HG03025 (cell line): Measurements from ENCODE around the gene KCND2.
"Not testable (repeated sequence)": the region's sequence is repeated elsewhere in the genome, so short reads cannot be mapped to it uniquely, and the experiment has no call there.

Experiments
- ATAC-seq: cut with Tn5 transposase; IDR thresholded peaks from one replicate; pipeline ENCODE4 v1.9.1; 2021; ENCODE audit warnings: mild to moderate bottlenecking, moderate library complexity; ENCODE audit not compliant: unreplicated experiment, low FRiP score

Gene KCND2

DNA sequence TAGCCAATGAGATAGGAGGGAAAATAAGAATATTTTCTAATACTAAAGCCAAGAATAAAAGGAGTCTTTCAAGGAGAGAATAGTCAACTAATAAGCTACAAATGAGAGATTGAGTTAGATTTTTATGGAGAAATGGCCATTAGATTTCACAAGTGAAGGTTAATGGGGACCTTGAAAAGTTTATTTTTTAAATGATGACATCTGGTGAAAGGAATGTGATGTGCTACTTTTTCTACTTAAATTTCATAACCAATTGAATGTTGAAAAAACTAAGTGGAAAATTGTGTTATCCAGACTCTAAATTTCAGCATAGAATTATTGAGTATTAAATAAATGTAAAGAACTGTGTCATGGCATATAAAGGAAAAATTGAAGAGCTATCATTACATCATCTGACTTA, 459.3 kb downstream of the KCND2 start:
- no peak for ATAC-seq

DNA sequence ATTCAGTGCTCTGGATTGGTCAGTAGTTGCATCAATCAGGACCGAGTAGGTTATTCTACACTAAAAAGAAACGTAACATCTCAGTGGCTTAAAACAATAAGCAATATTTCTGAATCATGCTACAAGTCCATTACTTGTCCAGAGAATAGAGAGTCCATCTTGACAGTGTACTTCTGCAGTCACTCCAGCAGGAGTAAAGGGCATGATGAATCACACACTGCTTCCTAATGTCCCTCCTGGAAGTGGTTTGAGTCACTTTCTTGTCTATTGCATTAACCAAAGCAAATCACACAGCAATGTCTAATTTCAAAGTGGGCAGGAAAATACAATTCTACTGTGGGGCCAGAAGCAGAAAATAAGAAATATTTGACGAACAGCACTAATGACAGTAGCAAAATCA, 460.2 kb downstream of the KCND2 start:
- no peak for ATAC-seq

DNA sequence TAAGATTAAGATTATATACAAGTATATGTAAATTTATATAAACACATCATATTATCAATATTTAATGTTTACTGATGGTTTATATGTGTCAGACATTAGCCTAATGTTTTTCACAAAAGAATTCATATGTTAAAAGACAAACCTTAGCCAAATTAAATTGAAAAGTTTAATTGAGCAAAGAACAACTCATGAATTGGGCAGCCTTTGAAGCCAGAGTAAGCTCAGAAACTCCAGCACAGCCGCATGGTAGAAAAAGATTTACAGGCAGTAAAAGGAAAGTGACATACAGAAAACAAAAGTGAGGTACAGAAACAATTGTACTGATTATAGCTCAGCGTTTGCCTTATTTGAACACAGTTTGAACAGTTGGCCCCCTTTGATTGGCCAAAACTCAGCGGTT, 460.9 kb downstream of the KCND2 start:
- ATAC-seq: no peak

DNA sequence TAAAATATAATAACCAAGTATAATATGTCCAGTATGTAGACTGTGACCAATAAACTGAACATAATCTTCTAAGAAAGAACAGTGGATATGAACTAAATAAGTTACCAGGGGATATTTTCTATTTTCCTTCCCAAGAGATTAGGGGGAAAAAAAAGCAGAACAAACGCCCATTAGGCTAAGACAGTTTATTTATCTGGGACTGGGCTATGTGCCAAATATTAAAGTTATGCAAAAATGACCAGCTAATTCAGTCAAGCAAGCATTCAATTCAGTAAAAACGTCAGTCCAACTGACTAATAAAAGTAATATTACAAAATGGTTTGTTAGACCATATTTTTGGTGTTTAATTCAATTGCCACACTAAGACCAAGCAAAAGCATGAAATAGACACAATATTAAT, 462.8 kb downstream of the KCND2 start:
- no peak for ATAC-seq

- ATAC-seq: no peak
Observed at GRCh38 chr7:120738816-120739215, 465.8 kb downstream of the KCND2 start.

DNA sequence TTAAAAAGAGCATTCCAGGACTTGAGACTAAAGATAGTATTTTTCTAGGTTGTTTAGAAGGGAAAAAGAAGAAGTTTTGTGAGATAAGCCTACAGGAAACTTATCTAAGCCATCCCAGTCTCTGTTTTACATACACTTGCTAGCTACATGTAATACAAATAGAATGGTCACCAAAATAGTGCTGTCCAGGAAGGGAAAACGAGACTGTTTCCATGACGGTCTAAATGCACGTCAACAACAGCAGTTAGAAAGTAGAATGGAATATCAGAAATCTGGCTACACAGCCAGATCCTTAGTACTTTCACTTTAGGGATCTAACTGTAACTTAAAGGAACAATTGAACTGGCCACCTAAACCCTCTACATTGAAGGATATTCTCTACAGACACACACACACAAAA, 467.4 kb downstream of the KCND2 start:
- ATAC-seq: no peak

GRCh38 chr7:120741371-120742042, 468.5 kb downstream of the KCND2 start:
- no peak for ATAC-seq

- no peak for ATAC-seq
Observed at GRCh38 chr7:120742372-120742771, 469.4 kb downstream of the KCND2 start.

DNA sequence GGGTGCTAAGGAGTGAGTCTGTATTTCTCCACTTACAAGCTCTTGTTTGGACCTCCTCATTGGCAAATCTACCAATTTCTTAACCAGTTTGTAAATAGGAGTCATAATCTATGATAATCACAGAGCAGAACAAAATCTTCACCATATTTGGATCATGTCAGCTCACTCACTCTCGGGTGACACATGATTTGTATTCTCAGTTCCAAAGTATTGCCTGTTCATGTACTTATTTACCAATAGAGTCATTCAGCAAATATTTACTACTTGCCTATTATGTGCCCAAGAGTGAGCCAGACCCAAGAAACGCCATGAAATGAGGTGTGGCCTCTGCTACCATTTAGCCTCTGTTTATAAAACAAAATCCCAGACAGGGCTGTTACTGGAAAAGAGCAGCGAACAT, 470.2 kb downstream of the KCND2 start:
- no peak for ATAC-seq

- peak; percentile 62 for ATAC-seq
Observed at GRCh38 chr7:120760050-120760449, 487.1 kb downstream of the KCND2 start.

DNA sequence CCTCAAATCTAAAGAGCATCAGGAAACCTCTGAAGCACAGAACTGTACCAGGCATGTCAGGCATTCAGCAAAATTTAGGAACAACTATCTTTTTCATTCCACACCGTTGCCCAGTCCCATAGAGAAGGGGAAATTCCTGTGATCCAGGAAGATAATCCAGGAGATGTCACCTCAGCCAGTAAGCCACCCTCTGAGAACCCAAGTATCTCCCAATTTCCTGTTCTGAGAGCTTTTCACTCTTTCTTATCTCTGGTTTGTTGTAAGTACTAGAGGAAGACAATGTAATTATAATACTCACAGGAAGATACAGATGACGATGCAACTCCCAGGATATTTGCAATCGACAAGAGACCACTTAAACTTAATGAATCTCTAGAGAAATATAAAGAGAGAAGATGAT, 487.9 kb downstream of the KCND2 start:
- ATAC-seq: no peak

DNA sequence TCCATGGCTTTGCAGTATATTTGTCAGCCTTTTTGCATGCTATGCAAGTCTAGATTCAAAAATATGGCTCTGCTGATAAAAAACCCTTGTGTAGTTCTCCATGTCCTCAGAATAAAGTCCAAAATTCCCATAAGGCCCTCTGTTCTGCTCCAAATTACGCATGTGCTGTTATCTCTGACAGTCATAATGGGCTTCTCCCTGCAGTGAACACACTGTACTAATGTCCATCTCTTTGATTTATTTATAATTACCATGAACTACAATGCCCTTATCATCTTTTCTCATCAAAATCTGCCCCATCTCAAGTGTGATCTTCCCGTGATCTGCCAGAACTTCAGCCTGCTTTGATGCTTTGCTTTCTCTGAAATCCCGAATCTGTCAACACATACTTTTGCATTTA, 497.2 kb downstream of the KCND2 start:
- ATAC-seq: no peak

- no peak for ATAC-seq
Observed at GRCh38 chr7:120774481-120774880, 501.5 kb downstream of the KCND2 start.

GRCh38 chr7:120775755-120776154, 502.8 kb downstream of the KCND2 start:
- ATAC-seq: no peak

- ATAC-seq: not testable (repeated sequence)
Observed at GRCh38 chr7:120779078-120779477, 506.1 kb downstream of the KCND2 start.

DNA sequence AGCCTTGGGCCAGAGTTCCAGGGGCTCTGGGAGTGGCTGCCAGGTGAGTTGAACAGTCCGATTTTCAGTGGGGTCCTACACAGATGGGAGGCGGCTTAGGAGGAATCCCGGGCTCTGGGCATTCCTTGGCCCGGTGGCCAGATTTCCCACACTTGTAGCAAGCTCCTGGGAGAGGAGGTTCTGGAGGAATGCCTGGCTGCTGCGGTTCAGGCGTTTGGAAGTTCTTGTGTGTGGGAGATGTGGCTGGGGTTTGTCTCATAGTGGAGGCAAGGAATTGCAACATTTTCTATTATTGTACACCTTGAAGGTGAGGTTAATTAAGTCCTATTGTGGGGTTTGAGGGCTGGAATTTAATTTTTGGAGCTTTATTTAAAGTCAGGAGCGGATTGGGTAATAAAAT, 507.5 kb downstream of the KCND2 start:
- not testable (repeated sequence) for ATAC-seq

- ATAC-seq: no peak
Observed at GRCh38 chr7:120780938-120781337, 508.0 kb downstream of the KCND2 start.

GRCh38 chr7:120781924-120782323, 508.9 kb downstream of the KCND2 start:
- not testable (repeated sequence) for ATAC-seq

GRCh38 chr7:120783273-120783672, 510.3 kb downstream of the KCND2 start:
- ATAC-seq: no peak

DNA sequence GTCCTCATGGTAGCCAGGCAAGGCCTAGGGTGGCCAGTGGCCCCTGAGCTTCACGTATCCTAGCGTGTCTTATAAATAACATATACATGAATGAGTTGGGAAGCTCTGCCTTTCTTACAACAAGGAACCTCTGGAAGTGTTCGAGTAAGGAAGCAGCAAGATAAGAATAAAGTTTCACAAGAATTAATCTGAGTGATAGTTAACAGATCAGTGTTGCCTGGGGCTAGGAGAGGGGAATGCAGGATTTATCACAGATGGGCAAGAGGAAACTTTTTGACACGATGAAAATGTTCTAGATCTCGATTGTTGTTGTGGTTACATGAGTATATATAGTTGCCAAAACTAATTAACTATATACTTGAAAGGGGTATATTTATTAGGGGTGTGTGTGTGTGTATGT, 510.7 kb downstream of the KCND2 start:
- no peak for ATAC-seq

GRCh38 chr7:120785095-120785494, 512.1 kb downstream of the KCND2 start:
- ATAC-seq: no peak

DNA sequence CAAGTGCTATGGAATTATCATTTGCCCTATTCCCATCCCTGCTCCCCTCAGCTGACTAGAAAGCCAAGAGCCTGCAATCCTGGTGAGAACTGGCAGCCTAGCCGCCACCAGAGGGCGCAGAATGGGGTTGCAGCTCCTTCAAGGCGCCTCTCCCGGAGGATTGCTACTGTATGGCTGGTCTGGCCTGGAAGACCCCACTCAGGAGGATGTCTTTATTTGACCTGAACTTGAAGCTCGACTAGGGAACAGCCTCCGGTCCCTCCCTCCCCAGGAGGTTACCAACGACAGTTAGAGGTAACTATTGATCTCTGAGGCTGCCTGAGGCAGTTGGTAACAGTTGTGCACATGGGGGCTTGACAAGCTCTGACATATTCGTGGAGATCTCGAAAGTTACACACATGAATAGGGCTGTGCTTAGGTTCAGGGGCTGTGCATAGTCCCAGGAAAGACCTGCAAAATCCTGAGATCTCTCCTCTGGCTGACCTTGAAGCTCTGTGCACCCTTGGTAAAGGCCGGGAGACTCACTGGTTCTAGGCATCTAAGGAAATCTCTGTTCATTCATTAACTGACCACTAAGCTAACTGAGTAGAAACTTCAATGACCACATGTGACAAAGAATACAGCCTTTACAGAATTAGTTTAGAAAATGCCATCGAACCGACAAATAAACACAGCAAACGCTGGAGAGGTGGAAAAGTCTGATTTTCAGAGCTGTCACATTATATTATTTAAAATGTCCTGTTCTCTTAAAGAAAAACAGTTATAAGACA, 519.3 kb downstream of the KCND2 start:
- ATAC-seq: peak; percentile 92
